Panc1 (cell line): Measurements from ENCODE around the gene IFT122. TPM values are rescaled to one million over a fixed set of nuclear protein-coding genes. Genes with fewer than 3 reads are reported as not detected.

ENCODE experiments used
- ATAC-seq: fragments of 200-7000 bp; cut with Tn5 transposase; 2 replicates; pipeline ENCODE4 v1.9.1; 2020; ENCODE audit warnings: mild to moderate bottlenecking, moderate library complexity
- BruUV-seq: library from RNA; stranded (reverse); fragments of 400-500 nt; replicated peaks from 2 replicates; lab custom pipeline; 2021; lab: Mats Ljungman, UMichigan
- CTCF ChIA-PET: fragments of 300-600 bp; sonication (Branson Sonifier 250); formaldehyde crosslinking; loops from one replicate; lab custom pipeline; 2022; ENCODE audit warnings: antibody characterized with exemption; lab: Charles Lee
- POLR2A ChIA-PET: fragments of 300-600 bp; sonication (Branson Sonifier 250); formaldehyde crosslinking; loops from one replicate; lab custom pipeline; 2022; ENCODE audit warnings: antibody characterized with exemption; lab: Charles Lee
- DNase-seq: peaks from one replicate; pipeline ENCODE4 v3.0.0-alpha.2; 2010; ENCODE audit warnings: low read depth, low spot score
- H3K27ac ChIP-seq: 2 replicates; pipeline ENCODE4 v1.5.1; 2011; ENCODE audit warnings: mild to moderate bottlenecking, low read length, inconsistent platforms
- H3K27me3 ChIP-seq: fragments of 200-500 bp; sonication (Bioruptor generic); 2 replicates; pipeline ENCODE4 v1.6.0; 2014; ENCODE audit warnings: low read length, inconsistent platforms; ENCODE audit not compliant: control insufficient read depth, insufficient read depth
- H3K36me3 ChIP-seq: fragments of 200-500 bp; sonication (Bioruptor generic); 2 replicates; pipeline ENCODE4 v1.5.1; 2014; ENCODE audit warnings: inconsistent platforms, mild to moderate bottlenecking, low read length, moderate library complexity; ENCODE audit not compliant: control insufficient read depth, insufficient read depth
- H3K4me1 ChIP-seq: 2 replicates; pipeline ENCODE4 v1.5.1; 2011; ENCODE audit warnings: inconsistent platforms, mild to moderate bottlenecking, low read length, moderate library complexity; ENCODE audit not compliant: control insufficient read depth, insufficient read depth
- H3K4me3 ChIP-seq, 2 experiments: 2 replicates each; pipeline ENCODE4 v1.5.1; 2011 to 2012; ENCODE audit warnings: low read depth in 2 of 2, low read length in 2 of 2, mild to moderate bottlenecking in 2 of 2, inconsistent platforms in 1 of 2, moderate library complexity in 1 of 2
- H3K9me3 ChIP-seq: fragments of 200-500 bp; sonication (Bioruptor generic); 2 replicates; pipeline ENCODE4 v1.5.1; 2014; ENCODE audit warnings: low read depth, mild to moderate bottlenecking, inconsistent platforms, low read length, moderate library complexity; ENCODE audit not compliant: control insufficient read depth, insufficient read depth
- POLR2AphosphoS5 ChIP-seq: IDR thresholded peaks from 2 replicates; pipeline ENCODE4 v1.6.1; 2012; ENCODE audit warnings: mild to moderate bottlenecking, low read depth, low read length, moderate library complexity
- SIN3A ChIP-seq: IDR thresholded peaks from 2 replicates; pipeline ENCODE4 v1.6.1; 2012; ENCODE audit warnings: low read depth, mild to moderate bottlenecking, low read length, moderate library complexity, borderline replicate concordance; ENCODE audit not compliant: insufficient read depth
- TCF7L2 ChIP-seq: IDR thresholded peaks from 2 replicates; pipeline ENCODE4 v1.6.1; 2011; ENCODE audit warnings: mild to moderate bottlenecking, low read depth, low read length, inconsistent platforms
- in situ Hi-C: cut with HindIII; loops from 2 replicates; pipeline ENCODE4 v1.10.0; 2016; ENCODE audit warnings: low sequenced_read_pairs, low pct_unique_long_range_greater_than_20kb
- intact Hi-C: fragments of 100-400 bp; cut with micrococcal nuclease; formaldehyde crosslinking; loops from one replicate; pipeline ENCODE4 v1.10.0; 2022; ENCODE audit not compliant: unreplicated experiment
- total RNA-seq: library from RNA; stranded (reverse); gene quantifications from one replicate; pipeline ENCODE4 v1.2.1, GENCODE V29; 2021; ENCODE audit not compliant: unreplicated experiment
- TF ChIP-seq, protein P1 (sequence below): fragments of 450-650 bp; IDR thresholded peaks from 2 replicates; pipeline ENCODE4 v1.5.1; 2017; ENCODE audit warnings: mild to moderate bottlenecking
- TF ChIP-seq, protein P2 (sequence below), 2 experiments: IDR thresholded peaks; 2 replicates each; pipeline ENCODE4 v1.6.1; 2011 to 2012; ENCODE audit warnings: low read depth in 2 of 2, control low read depth in 1 of 2, low read length in 1 of 2, mild to moderate bottlenecking in 1 of 2, moderate library complexity in 1 of 2; ENCODE audit not compliant: insufficient read depth in 1 of 2

Gene IFT122
- total RNA-seq, 1 experiment from 2014 or later = 52.4 TPM

DNA sequence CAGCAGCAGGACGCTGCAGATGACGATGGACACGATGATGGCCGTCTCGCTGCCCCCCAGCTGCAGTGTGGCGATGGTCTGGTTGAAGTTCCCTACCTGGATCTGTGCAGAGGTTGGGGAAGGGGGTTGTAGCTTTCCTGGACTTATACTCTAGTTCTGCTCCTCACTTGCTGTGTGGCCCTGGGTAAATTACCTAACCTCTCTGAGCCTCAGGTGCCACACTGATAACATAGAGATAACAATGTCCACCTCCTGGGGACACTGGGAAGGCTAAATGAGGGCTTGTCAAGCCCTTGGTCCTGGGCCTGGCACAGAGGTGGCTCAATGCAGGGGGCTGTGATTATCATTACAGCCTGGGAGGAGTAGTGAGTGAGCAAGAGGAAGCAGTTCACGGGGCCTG is 129.8 kb downstream of the IFT122 start:
- ATAC-seq = no peak
- BruUV-seq = no TSS peak
- Histone ChIP-seq H3K4me1 (peaks cover 4% of the 10 kb centered on the region; the same call in 1 of the 2 replicates), H3K9me3 (no peaks in the 10 kb centered on the region), H3K27ac (no peak overlapping the region), H3K27me3 (no peaks in the 10 kb centered on the region), H3K36me3 (peaks cover 5% of the 10 kb centered on the region), H3K4me3 (no peak overlapping the region)
- TF ChIP-seq, protein P1, sequence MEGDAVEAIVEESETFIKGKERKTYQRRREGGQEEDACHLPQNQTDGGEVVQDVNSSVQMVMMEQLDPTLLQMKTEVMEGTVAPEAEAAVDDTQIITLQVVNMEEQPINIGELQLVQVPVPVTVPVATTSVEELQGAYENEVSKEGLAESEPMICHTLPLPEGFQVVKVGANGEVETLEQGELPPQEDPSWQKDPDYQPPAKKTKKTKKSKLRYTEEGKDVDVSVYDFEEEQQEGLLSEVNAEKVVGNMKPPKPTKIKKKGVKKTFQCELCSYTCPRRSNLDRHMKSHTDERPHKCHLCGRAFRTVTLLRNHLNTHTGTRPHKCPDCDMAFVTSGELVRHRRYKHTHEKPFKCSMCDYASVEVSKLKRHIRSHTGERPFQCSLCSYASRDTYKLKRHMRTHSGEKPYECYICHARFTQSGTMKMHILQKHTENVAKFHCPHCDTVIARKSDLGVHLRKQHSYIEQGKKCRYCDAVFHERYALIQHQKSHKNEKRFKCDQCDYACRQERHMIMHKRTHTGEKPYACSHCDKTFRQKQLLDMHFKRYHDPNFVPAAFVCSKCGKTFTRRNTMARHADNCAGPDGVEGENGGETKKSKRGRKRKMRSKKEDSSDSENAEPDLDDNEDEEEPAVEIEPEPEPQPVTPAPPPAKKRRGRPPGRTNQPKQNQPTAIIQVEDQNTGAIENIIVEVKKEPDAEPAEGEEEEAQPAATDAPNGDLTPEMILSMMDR = no peak
- TF ChIP-seq, protein P2, sequence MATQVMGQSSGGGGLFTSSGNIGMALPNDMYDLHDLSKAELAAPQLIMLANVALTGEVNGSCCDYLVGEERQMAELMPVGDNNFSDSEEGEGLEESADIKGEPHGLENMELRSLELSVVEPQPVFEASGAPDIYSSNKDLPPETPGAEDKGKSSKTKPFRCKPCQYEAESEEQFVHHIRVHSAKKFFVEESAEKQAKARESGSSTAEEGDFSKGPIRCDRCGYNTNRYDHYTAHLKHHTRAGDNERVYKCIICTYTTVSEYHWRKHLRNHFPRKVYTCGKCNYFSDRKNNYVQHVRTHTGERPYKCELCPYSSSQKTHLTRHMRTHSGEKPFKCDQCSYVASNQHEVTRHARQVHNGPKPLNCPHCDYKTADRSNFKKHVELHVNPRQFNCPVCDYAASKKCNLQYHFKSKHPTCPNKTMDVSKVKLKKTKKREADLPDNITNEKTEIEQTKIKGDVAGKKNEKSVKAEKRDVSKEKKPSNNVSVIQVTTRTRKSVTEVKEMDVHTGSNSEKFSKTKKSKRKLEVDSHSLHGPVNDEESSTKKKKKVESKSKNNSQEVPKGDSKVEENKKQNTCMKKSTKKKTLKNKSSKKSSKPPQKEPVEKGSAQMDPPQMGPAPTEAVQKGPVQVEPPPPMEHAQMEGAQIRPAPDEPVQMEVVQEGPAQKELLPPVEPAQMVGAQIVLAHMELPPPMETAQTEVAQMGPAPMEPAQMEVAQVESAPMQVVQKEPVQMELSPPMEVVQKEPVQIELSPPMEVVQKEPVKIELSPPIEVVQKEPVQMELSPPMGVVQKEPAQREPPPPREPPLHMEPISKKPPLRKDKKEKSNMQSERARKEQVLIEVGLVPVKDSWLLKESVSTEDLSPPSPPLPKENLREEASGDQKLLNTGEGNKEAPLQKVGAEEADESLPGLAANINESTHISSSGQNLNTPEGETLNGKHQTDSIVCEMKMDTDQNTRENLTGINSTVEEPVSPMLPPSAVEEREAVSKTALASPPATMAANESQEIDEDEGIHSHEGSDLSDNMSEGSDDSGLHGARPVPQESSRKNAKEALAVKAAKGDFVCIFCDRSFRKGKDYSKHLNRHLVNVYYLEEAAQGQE (IDR thresholded peaks at IDR 0.05; ENCODE audit: insufficient read depth in 1 of 2, low read depth in 2 of 2, low read length in 1 of 2) = no peak
- TF ChIP-seq POLR2AphosphoS5 (no peak), SIN3A (no peak), TCF7L2 (no peak)
- CTCF ChIA-PET = no interaction called here
- in situ Hi-C loops (no loop called here), intact Hi-C loops (no loop called here)
- no peak for DNase-seq
- POLR2A ChIA-PET = no interaction called here

Other genes starting within 250 kb of the IFT122 start
- 225 TPM for gene COPG1, start 190.6 kb upstream of the IFT122 start, total RNA-seq
- gene HMCES, start 161.4 kb upstream of the IFT122 start, total RNA-seq = 94.6 TPM
- 0.54 TPM for gene EFCAB12, start 11.6 kb upstream of the IFT122 start, total RNA-seq
- 44.7 TPM for gene MBD4, start 276 bp upstream of the IFT122 start, total RNA-seq
- not detected for gene RHO, start 88.4 kb downstream of the IFT122 start, total RNA-seq
- gene H1-8, start 103.0 kb downstream of the IFT122 start, total RNA-seq = not detected
- gene PLXND1, start 166.5 kb downstream of the IFT122 start, total RNA-seq = 248 TPM